H1 (cell line): ENCODE measurements around the gene MYH7. TPM values are rescaled to one million over a fixed set of nuclear protein-coding genes. Genes with fewer than 3 reads are reported as not detected.
A peak's percentile ranks its signal among the peaks of the same experiment; 100 is the strongest.

Experiments
- CTCF ChIA-PET: fragments of 300-600 bp; sonication (Branson Sonifier 250); formaldehyde crosslinking; loops from one replicate; lab custom pipeline; 2021; ENCODE audit not compliant: partially characterized antibody; lab: Charles Lee
- POLR2A ChIA-PET: fragments of 300-600 bp; sonication (Branson Sonifier 250); formaldehyde crosslinking; loops from one replicate; lab custom pipeline; 2021; ENCODE audit warnings: inconsistent platforms; ENCODE audit not compliant: partially characterized antibody; lab: Charles Lee
- DNase-seq, 2 experiments: peaks; one replicate each; pipeline versions ENCODE4 v3.0.0 to v3.0.0-alpha.2; 2010 to 2022; ENCODE audit warnings: low spot score in 2 of 2, low read depth in 1 of 2, mixed read lengths in 1 of 2
- FAIRE-seq: peaks from 2 replicates; lab custom pipeline; 2011; peaks lifted over from hg19 to GRCh38; lab: Jason Lieb, UNC
- H2AFZ ChIP-seq: 2 replicates; pipeline ENCODE4 v1.8.1; 2012; ENCODE audit warnings: low read length, inconsistent platforms
- H2AK5ac ChIP-seq: 2 replicates; pipeline ENCODE4 v1.6.1; 2013; ENCODE audit warnings: low read depth, low read length
- H2BK120ac ChIP-seq: replicated peaks from 2 replicates; pipeline ENCODE3; 2013; ENCODE audit warnings: low read depth, low read length, inconsistent platforms
- H2BK12ac ChIP-seq: 2 replicates; pipeline ENCODE4 v1.6.1; 2013; ENCODE audit warnings: low read depth, low read length
- H2BK15ac ChIP-seq: 2 replicates; pipeline ENCODE4 v1.6.1; 2013; ENCODE audit warnings: low read length
- H2BK20ac ChIP-seq: 2 replicates; pipeline ENCODE4 v1.6.1; 2013; ENCODE audit warnings: low read length
- H2BK5ac ChIP-seq: 2 replicates; pipeline ENCODE4 v1.6.1; 2013; ENCODE audit warnings: low read depth, low read length
- H3K14ac ChIP-seq: 2 replicates; pipeline ENCODE4 v1.6.1; 2013; ENCODE audit warnings: inconsistent platforms; ENCODE audit not compliant: insufficient read length
- H3K18ac ChIP-seq: 2 replicates; pipeline ENCODE4 v1.6.1; 2013; ENCODE audit warnings: low read length; ENCODE audit errors: extremely low read depth
- H3K23ac ChIP-seq: 2 replicates; pipeline ENCODE4 v1.6.1; 2013; ENCODE audit warnings: inconsistent platforms; ENCODE audit not compliant: insufficient read length
- H3K23me2 ChIP-seq: 2 replicates; pipeline ENCODE4 v1.6.1; 2013; ENCODE audit warnings: low read depth, low read length
- H3K27ac ChIP-seq: 2 replicates; pipeline ENCODE4 v1.6.1; 2011; ENCODE audit warnings: low read depth, low read length, inconsistent platforms
- H3K27me3 ChIP-seq, 4 experiments: replicated peaks in 1 of 4; 1 replicate in 1 of 4; 2 replicates in 3 of 4; pipeline versions ENCODE4 v1.6.1 to v1.8.1; 2011 to 2013; ENCODE audit warnings: low read length in 3 of 4, mild to moderate bottlenecking in 3 of 4, inconsistent platforms in 2 of 4, mixed read lengths in 2 of 4, moderate library complexity in 1 of 4; ENCODE audit not compliant: control insufficient read depth in 3 of 4, insufficient read depth in 3 of 4; ENCODE audit errors: extremely low read depth in 1 of 4
- H3K36me3 ChIP-seq, 4 experiments: 2 replicates each; pipeline versions ENCODE4 v1.6.1 to v1.8.1; 2011 to 2013; ENCODE audit warnings: mild to moderate bottlenecking in 4 of 4, low read length in 3 of 4, moderate library complexity in 2 of 4, control low read depth in 1 of 4, inconsistent platforms in 1 of 4; ENCODE audit not compliant: insufficient read depth in 4 of 4, control insufficient read depth in 2 of 4
- H3K4ac ChIP-seq: replicated peaks from 2 replicates; pipeline ENCODE3; 2013; ENCODE audit warnings: low read length, low read depth, mixed read lengths, inconsistent platforms; ENCODE audit not compliant: insufficient read length
- H3K4me1 ChIP-seq, 4 experiments: replicated peaks in 1 of 4; 1 replicate in 1 of 4; 2 replicates in 3 of 4; pipeline versions ENCODE4 v1.6.1 to v1.8.1; 2011 to 2013; ENCODE audit warnings: low read length in 3 of 4, inconsistent platforms in 2 of 4, mixed read lengths in 1 of 4; ENCODE audit not compliant: insufficient read depth in 4 of 4, control insufficient read depth in 3 of 4
- H3K4me2 ChIP-seq, 2 experiments: 2 replicates each; pipeline versions ENCODE4 v1.6.1 to v1.8.1; 2011 to 2013; ENCODE audit warnings: low read depth in 2 of 2, low read length in 2 of 2, control low read depth in 1 of 2, inconsistent platforms in 1 of 2, mild to moderate bottlenecking in 1 of 2; ENCODE audit not compliant: insufficient read depth in 1 of 2
- H3K4me3 ChIP-seq, 4 experiments: fragments of 200-600, 300-600 bp in 1 of 4; sonication (generic), shearing (Covaris generic), sonication (Bioruptor Twin) in 1 of 4; 2 replicates each; pipeline versions ENCODE4 v1.5.1 to v1.8.1; 2011 to 2016; ENCODE audit warnings: low read length in 4 of 4, low read depth in 3 of 4, control low read depth in 2 of 4, inconsistent platforms in 2 of 4, mild to moderate bottlenecking in 2 of 4, mixed read lengths in 1 of 4, moderate library complexity in 1 of 4; ENCODE audit not compliant: insufficient read depth in 2 of 4; ENCODE audit errors: extremely low read depth in 1 of 4
- H3K56ac ChIP-seq: replicated peaks from 2 replicates; pipeline ENCODE3; 2013; ENCODE audit warnings: low read depth, mild to moderate bottlenecking, mixed read lengths, low read length, inconsistent platforms; ENCODE audit not compliant: insufficient read length
- H3K79me1 ChIP-seq: 2 replicates; pipeline ENCODE4 v1.6.1; 2013; ENCODE audit warnings: low read depth, low read length, control low read depth
- H3K79me2 ChIP-seq, 2 experiments: 2 replicates each; pipeline versions ENCODE4 v1.6.1 to v1.8.1; 2012 to 2013; ENCODE audit warnings: low read length in 2 of 2, mild to moderate bottlenecking in 2 of 2, inconsistent platforms in 1 of 2; ENCODE audit not compliant: insufficient read depth in 2 of 2, control insufficient read depth in 1 of 2
- H3K9ac ChIP-seq, 4 experiments: replicated peaks in 1 of 4; 1 replicate in 1 of 4; 2 replicates in 3 of 4; pipeline versions ENCODE4 v1.6.1 to v1.8.1; 2011 to 2013; ENCODE audit warnings: low read depth in 3 of 4, low read length in 3 of 4, control low read depth in 2 of 4, mild to moderate bottlenecking in 2 of 4, moderate library complexity in 2 of 4, inconsistent platforms in 1 of 4; ENCODE audit errors: extremely low read depth in 1 of 4
- H3K9me3 ChIP-seq, 2 experiments: 2 replicates each; pipeline versions ENCODE4 v1.6.1 to v1.8.1; 2012 to 2013; ENCODE audit warnings: mild to moderate bottlenecking in 2 of 2, moderate library complexity in 2 of 2, control low read depth in 1 of 2, inconsistent platforms in 1 of 2, low read depth in 1 of 2, low read length in 1 of 2, mixed read lengths in 1 of 2; ENCODE audit not compliant: insufficient read depth in 2 of 2
- H4K20me1 ChIP-seq, 2 experiments: replicated peaks in 1 of 2; 2 replicates each; pipeline versions ENCODE3 to v1.8.1; 2011 to 2013; ENCODE audit warnings: inconsistent platforms in 2 of 2, low read length in 2 of 2, mild to moderate bottlenecking in 1 of 2; ENCODE audit not compliant: insufficient read depth in 2 of 2, control insufficient read depth in 1 of 2
- H4K5ac ChIP-seq: 2 replicates; pipeline ENCODE4 v1.6.1; 2013; ENCODE audit warnings: low read length, low read depth, mixed read lengths, inconsistent platforms; ENCODE audit not compliant: insufficient read length
- H4K8ac ChIP-seq: 2 replicates; pipeline ENCODE4 v1.8.0; 2013; ENCODE audit warnings: mild to moderate bottlenecking, moderate library complexity, low read length, inconsistent platforms; ENCODE audit not compliant: insufficient read depth; ENCODE audit errors: extremely low read depth
- H4K91ac ChIP-seq: replicated peaks from 2 replicates; pipeline ENCODE3; 2013; ENCODE audit warnings: low read length, mixed read lengths, inconsistent platforms; ENCODE audit not compliant: insufficient read length
- BRCA1 ChIP-seq: IDR thresholded peaks from 2 replicates; pipeline ENCODE4 v1.6.1; 2012; ENCODE audit warnings: low read depth, low read length, improper control_type of control experiment
- CTBP2 ChIP-seq: IDR thresholded peaks from 2 replicates; pipeline ENCODE4 v1.7.0; 2011; ENCODE audit warnings: borderline replicate concordance, mild to moderate bottlenecking, moderate library complexity, mixed read lengths, low read length; ENCODE audit not compliant: insufficient read depth, insufficient read length
- JUN ChIP-seq: IDR thresholded peaks from 2 replicates; pipeline ENCODE4 v1.6.1; 2011; ENCODE audit warnings: low read depth, mild to moderate bottlenecking, improper control_type of control experiment, low read length
- MAFK ChIP-seq: IDR thresholded peaks from 2 replicates; pipeline ENCODE4 v1.6.1; 2012; ENCODE audit warnings: low read depth, mild to moderate bottlenecking, improper control_type of control experiment, low read length
- PHF8 ChIP-seq: fragments of 200-600 bp; sonication (generic); conservative IDR thresholded peaks from 2 replicates; pipeline ENCODE4 v1.7.1; 2012; ENCODE audit warnings: low read depth, mild to moderate bottlenecking, inconsistent platforms, low read length, moderate library complexity
- POLR2A ChIP-seq, 2 experiments: IDR thresholded peaks; 1 replicate in 1 of 2; 2 replicates in 1 of 2; pipeline ENCODE4 v1.6.1; 2011; ENCODE audit warnings: low read depth in 2 of 2, low read length in 2 of 2, mild to moderate bottlenecking in 2 of 2; ENCODE audit errors: control extremely low read depth in 1 of 2
- SP2 ChIP-seq: IDR thresholded peaks from 2 replicates; pipeline ENCODE4 v1.6.1; 2012; ENCODE audit warnings: mild to moderate bottlenecking, low read length, inconsistent platforms
- TAF1 ChIP-seq: IDR thresholded peaks from 2 replicates; pipeline ENCODE4 v1.6.1; 2011; ENCODE audit warnings: mild to moderate bottlenecking, low read depth, low read length
- TEAD4 ChIP-seq: IDR thresholded peaks from 2 replicates; pipeline ENCODE4 v1.6.1; 2012; ENCODE audit warnings: low read depth, low read length, inconsistent platforms, mixed read lengths
- YY1 ChIP-seq: IDR thresholded peaks from 2 replicates; pipeline ENCODE4 v1.6.1; 2011; ENCODE audit warnings: low read depth, mild to moderate bottlenecking, low read length
- WGBS, 2 experiments: shearing (Covaris generic) in 1 of 2; methylation state at CpG; one replicate each; pipeline versions ENCODE4 v1.1.6 to v1.1.7; 2013 to 2015; ENCODE audit warnings: low lambda C conversion rate in 2 of 2, mixed read lengths in 2 of 2, inconsistent platforms in 1 of 2, low coverage in 1 of 2, missing lambda C conversion rate in 1 of 2; ENCODE audit not compliant: insufficient replicate concordance in 2 of 2, insufficient coverage in 1 of 2, insufficient read length in 1 of 2; ENCODE audit errors: extremely low coverage in 1 of 2, missing lambda C conversion rate in 1 of 2; 5-methylcytosine and 5-hydroxymethylcytosine counted together
- polyA plus RNA-seq, 7 experiments: library from polyadenylated mRNA; depleted of rRNA in 3 of 7; stranded (reverse) in 5 of 7; unstranded in 2 of 7; fragments of >200 nt in 5 of 7; fragments of 200-250 nt in 2 of 7; gene quantifications; 1 replicate in 5 of 7; 2 replicates in 1 of 7; 4 replicates in 1 of 7; pipeline versions ENCODE4 v1.2.1 to v1.2.3, GENCODE V29; 2011 to 2013; ENCODE audit warnings: missing spikeins in 2 of 7, mixed read lengths in 2 of 7
- total RNA-seq: library from RNA; stranded (reverse); fragmentation: NEBNext Ultra II Directional; extraction: Animal tissue kit (Norgen Biotek cat#: 25700); gene quantifications from 2 replicates; pipeline ENCODE4 v1.2.1, GENCODE V29; 2021
- TF ChIP-seq, protein P1 (sequence below): IDR thresholded peaks from 2 replicates; pipeline ENCODE4 v1.6.1; 2012; ENCODE audit warnings: inconsistent platforms

The MYH7 gene
- total and polyA plus RNA-seq, 2 of the 8 experiments (the other 6 are each of a cell fraction or from before 2014, with no cell fraction given): not detected

DNA sequence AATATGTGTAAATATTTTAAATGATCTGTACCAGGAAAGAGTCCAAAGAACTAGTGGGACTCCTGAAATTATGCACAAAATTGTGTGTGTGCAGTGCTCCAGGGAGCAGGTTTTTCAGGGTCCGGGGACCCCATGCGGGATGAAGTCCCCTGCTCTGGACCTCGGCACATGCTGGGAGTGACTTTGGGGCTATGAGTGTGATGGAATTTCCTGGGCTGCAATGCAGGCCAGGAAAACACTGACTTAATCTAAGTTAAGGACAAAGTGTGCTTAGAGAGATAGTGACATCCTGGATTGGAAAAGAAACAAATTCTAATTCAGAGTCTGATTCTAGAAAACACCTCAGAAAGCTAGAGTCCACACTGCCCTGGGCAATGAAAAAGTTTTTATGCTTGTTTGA is 21.2 kb downstream of the MYH7 start:
- Histone ChIP-seq H3K4me3 (no peak overlapping the region), H3K27ac (no peak overlapping the region), H2AFZ (no peak overlapping the region), H3K4me2 (no peak overlapping the region), H4K8ac (peak overlapping the region; percentile 57; the same call in 1 of the 2 replicates), H3K4me1 (no peaks in the 10 kb centered on the region; a peak in 1 of 7 replicates), H2BK15ac (no peak overlapping the region), H3K27me3 (no peaks in the 10 kb centered on the region), H3K23me2 (no peaks in the 10 kb centered on the region), H3K18ac (no peak overlapping the region), H4K20me1 (no peaks in the 10 kb centered on the region), H3K9ac (no peak overlapping the region), H3K23ac (no peak overlapping the region), H4K5ac (no peak overlapping the region), H3K4ac (no peak overlapping the region), H4K91ac (no peak overlapping the region), H3K14ac (no peak overlapping the region), H2AK5ac (no peak overlapping the region), H3K56ac (no peak overlapping the region), H3K79me1 (no peaks in the 10 kb centered on the region), H2BK12ac (no peak overlapping the region), H2BK20ac (no peak overlapping the region), H2BK120ac (no peak overlapping the region), H2BK5ac (no peak overlapping the region), H3K36me3 (no peaks in the 10 kb centered on the region), H3K79me2 (no peaks in the 10 kb centered on the region), H3K9me3 (no peaks in the 10 kb centered on the region)
- no peak for DNase-seq
- FAIRE-seq: no peak
- POLR2A ChIA-PET: interaction anchor here (1.3 kb wide), 1 partner anchor 11 kb away, joined by 3 read pairs; no protein-coding TSS in a partner anchor
- TF ChIP-seq TAF1: no peak
- no peak for TF ChIP-seq POLR2A (IDR thresholded peaks at IDR 0.05; ENCODE audit: control extremely low read depth in 1 of 2, low read depth in 2 of 2, low read length in 2 of 2)
- TF ChIP-seq PHF8: no peak
- no peak for TF ChIP-seq CTBP2
- no peak for TF ChIP-seq TEAD4
- TF ChIP-seq SP2: no peak
- TF ChIP-seq, protein P1, sequence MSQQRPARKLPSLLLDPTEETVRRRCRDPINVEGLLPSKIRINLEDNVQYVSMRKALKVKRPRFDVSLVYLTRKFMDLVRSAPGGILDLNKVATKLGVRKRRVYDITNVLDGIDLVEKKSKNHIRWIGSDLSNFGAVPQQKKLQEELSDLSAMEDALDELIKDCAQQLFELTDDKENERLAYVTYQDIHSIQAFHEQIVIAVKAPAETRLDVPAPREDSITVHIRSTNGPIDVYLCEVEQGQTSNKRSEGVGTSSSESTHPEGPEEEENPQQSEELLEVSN: no peak
- no peak for TF ChIP-seq MAFK
- no peak for TF ChIP-seq JUN
- TF ChIP-seq YY1: no peak
- no peak for TF ChIP-seq BRCA1
- CTCF ChIA-PET: interaction anchor here (0.9 to 2.5 kb wide), 8 partner anchors 22 to 69 kb away, joined by 3 to 8 read pairs (median 4); no protein-coding TSS in a partner anchor
- WGBS, 2 experiments: 93% methylated on average over 3 of the region's 3 CpGs; no CpG with 5 or more reads in 1 of the 2 experiments
